ENCODE data around the gene C3. TPM values are rescaled to one million over a fixed set of nuclear protein-coding genes. Genes with fewer than 3 reads are reported as not detected.

The C3 gene
- total and polyA plus RNA-seq, 7 donors = 37.7 to 120 (median 88.4) TPM

DNA sequence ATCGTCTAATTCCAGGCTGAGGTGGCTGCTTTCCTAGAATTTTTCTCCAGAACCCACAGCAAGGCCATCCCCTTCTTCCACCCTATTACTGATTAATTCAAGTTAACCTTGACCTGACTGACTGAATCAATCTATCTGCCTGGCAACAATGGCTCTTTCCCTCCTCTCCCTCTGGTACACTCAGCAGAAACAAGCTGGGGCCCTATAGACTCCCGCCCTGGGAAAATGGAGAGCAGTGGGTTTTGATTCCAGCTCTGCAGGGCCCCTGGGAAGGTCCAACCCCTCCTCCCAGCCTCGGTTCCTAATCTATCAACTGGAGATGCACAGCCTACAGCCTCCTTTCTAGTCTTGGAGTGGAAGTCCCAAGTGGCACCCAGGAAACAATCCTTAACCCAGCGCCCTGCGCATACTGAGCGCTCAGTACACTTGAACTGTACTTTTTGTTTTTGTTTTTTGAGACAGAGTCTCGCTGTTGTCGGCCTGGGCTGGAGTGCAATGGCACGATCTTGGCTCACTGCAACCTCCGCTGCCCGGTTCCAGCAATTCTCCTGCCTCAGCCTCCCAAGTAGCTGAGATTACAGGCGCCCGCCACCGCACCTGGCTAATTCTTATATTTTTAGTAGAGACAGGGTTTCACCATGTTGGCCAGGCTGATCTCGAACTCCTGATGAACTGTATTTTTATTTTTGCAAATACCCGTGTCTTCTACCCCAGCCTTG, 5.2 kb upstream of the C3 start:
- TF ChIP-seq, protein P1, sequence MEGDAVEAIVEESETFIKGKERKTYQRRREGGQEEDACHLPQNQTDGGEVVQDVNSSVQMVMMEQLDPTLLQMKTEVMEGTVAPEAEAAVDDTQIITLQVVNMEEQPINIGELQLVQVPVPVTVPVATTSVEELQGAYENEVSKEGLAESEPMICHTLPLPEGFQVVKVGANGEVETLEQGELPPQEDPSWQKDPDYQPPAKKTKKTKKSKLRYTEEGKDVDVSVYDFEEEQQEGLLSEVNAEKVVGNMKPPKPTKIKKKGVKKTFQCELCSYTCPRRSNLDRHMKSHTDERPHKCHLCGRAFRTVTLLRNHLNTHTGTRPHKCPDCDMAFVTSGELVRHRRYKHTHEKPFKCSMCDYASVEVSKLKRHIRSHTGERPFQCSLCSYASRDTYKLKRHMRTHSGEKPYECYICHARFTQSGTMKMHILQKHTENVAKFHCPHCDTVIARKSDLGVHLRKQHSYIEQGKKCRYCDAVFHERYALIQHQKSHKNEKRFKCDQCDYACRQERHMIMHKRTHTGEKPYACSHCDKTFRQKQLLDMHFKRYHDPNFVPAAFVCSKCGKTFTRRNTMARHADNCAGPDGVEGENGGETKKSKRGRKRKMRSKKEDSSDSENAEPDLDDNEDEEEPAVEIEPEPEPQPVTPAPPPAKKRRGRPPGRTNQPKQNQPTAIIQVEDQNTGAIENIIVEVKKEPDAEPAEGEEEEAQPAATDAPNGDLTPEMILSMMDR (IDR thresholded peaks at IDR 0.05) = no peak
- Histone ChIP-seq H3K4me3 (no peak overlapping the region), H3K27ac (no peak overlapping the region), H3K36me3 (ENCODE audit: insufficient read depth in 1 of 2, low read depth in 1 of 2) (peaks cover 0 to 6% of the 10 kb centered on the region in 2 donors), H3K4me1 (no peaks in the 10 kb centered on the region), H3K27me3 (ENCODE audit: insufficient read depth in 3 of 3, low read length in 2 of 3) (peaks cover 0 to 1% (median 0%) of the 10 kb centered on the region in 3 donors), H3K9me3 (no peaks in the 10 kb centered on the region)
- DNase-seq = no peak
- intact Hi-C loops (cut with DNase I) = no loop called here
- WGBS, 3 donors = 82 to 86% (median 83%) methylated on average over 16 of the region's 16 CpGs
- ATAC-seq = no peak

DNA sequence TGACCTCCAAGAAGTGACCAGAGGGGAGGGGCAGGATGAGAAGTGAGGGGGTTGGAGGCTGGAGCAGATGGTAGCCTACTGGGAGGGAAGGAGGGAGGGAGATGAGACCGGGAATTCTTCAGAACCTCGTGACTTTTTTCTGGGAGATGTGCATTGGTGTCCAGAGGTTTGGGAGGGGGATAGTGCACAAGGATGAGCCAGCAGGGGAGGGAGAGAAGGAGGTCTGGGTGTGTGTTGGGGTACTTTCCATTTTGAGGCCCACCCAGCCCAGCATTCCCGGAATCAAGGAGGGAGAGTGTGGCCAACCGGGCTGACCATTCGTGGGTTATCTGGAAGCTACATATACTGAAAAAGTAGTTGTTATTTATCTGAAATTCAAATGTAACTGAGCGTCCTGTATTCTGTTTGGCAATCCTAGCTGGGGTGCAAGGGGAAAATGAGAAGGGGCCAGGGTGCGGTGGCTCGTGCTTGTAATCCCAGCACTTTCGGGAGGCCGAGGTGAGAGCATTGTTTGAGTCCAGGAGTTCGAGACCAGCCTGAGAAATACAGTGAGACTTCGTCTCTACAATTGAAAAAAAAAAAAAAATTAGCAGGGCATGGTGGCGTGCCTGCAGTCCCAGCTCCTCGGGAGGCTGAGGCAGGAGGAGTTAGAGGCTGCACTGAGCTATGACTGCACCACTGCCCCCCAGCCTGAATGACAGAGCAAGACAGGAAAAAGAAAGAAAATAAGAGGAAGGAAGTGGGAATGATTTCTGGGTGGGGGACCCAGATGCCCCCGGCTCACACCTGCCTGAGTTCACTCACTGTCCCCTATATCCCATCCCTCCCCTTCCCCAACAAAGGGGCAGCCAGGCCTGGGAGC, 4.4 kb upstream of the C3 start:
- Histone ChIP-seq H3K36me3 (ENCODE audit: insufficient read depth in 1 of 2, low read depth in 1 of 2) (peaks cover 0 to 3% of the 10 kb centered on the region in 2 donors), H3K4me3 (no peak overlapping the region), H3K4me1 (no peaks in the 10 kb centered on the region), H3K9me3 (no peaks in the 10 kb centered on the region), H3K27me3 (ENCODE audit: insufficient read depth in 3 of 3, low read length in 2 of 3) (peaks cover 0 to 3% (median 0%) of the 10 kb centered on the region in 3 donors), H3K27ac (no peak overlapping the region)
- intact Hi-C loops (cut with DNase I) = no loop called here
- DNase-seq (peak in 1 of 2 donors; percentile 8), ATAC-seq (no peak)
- TF ChIP-seq, protein P1 (IDR thresholded peaks at IDR 0.05) = no peak
- WGBS, 3 donors = 61 to 70% (median 67%) methylated on average over 15 of the region's 15 CpGs

DNA sequence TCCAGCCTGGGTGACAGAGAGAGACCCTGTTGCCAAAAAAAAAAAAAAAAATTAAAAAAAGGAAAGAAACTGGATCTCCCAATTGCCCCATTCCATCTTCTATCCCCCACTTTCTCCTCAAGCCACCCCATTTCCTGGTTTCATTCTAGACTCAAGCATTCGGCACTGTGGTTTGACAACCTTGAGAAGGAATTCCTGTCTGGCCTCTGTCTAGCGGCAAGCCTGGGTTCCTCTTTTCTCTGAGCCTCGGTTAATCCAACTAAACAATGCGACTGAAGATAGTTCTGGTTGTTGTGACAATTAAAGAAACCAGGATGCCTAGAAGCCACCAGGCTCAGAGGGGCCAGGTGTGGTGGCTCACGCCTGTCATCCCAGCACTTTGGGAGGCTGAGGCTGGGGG, 3.3 kb upstream of the C3 start:
- Histone ChIP-seq H3K4me1 (no peaks in the 10 kb centered on the region), H3K9me3 (no peaks in the 10 kb centered on the region), H3K4me3 (no peak overlapping the region), H3K36me3 (ENCODE audit: insufficient read depth in 1 of 2, low read depth in 1 of 2) (no peaks in the 10 kb centered on the region), H3K27ac (no peak overlapping the region), H3K27me3 (ENCODE audit: insufficient read depth in 3 of 3, low read length in 2 of 3) (peaks cover 0 to 3% (median 0%) of the 10 kb centered on the region in 3 donors)
- peak in 1 of 2 donors; percentile 49 for DNase-seq
- ATAC-seq = peak in 1 of 4 donors; percentile 16
- intact Hi-C loops (cut with DNase I) = no loop called here
- WGBS, 3 donors = 71 to 79% (median 78%) methylated on average over 5 of the region's 5 CpGs
- TF ChIP-seq, protein P1 (IDR thresholded peaks at IDR 0.05) = no peak

DNA sequence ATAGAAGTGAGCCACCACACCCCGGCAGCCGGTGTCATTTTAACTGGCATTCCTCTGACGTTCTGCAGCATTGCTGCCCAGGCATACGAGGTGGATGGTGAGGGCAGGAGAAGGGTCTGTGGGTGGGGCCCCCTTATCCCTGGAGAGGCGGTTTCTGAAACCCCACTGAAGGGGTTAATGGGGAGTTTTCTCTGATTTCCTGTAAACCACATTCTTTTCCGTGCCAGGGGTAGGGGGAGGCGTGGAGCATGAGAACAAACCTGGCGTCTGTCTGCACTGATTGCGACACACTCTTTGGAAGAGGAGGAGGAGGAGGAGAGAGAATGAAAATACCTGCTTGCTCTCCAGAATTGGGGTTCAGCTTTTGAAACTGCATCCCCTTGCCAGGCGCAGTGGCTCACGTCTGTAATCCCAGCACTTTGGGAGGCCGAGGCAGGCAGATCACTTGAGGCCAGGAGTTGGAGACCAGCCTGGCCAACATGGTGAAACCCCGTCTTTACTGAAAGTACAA, 2.7 kb upstream of the C3 start:
- peak in 2 of 4 donors; percentile 15 to 54 for ATAC-seq
- peaks cover 0 to 3% (median 0%) of the 10 kb centered on the region in 3 donors for H3K27me3 ChIP-seq (ENCODE audit: insufficient read depth in 3 of 3, low read length in 2 of 3)
- no peaks in the 10 kb centered on the region for H3K36me3 ChIP-seq (ENCODE audit: insufficient read depth in 1 of 2, low read depth in 1 of 2)
- DNase-seq = peak; percentile 69 to 79
- H3K4me1 ChIP-seq = no peaks in the 10 kb centered on the region
- H3K9me3 ChIP-seq = no peaks in the 10 kb centered on the region
- H3K4me3 ChIP-seq = no peak overlapping the region
- TF ChIP-seq, protein P1 (IDR thresholded peaks at IDR 0.05) = no peak
- peak overlapping the region; percentile 23 for H3K27ac ChIP-seq
- 15 to 22% (median 16%) methylated on average over 13 of the region's 13 CpGs for WGBS, 3 donors
- intact Hi-C loops (cut with DNase I) = no loop called here
